PC-9 (cell line): Measurements from ENCODE around the gene SMPD3. TPM values are rescaled to one million over a fixed set of nuclear protein-coding genes. Genes with fewer than 3 reads are reported as not detected.

ENCODE experiments used
- BruUV-seq: library from RNA; stranded (reverse); fragments of 400-500 nt; replicated peaks from 2 replicates; lab custom pipeline; 2021; lab: Mats Ljungman, UMichigan
- CTCF ChIA-PET: fragments of 300-600 bp; sonication (Branson Sonifier 250); formaldehyde crosslinking; loops from one replicate; lab custom pipeline; 2022; ENCODE audit warnings: antibody characterized with exemption; lab: Charles Lee
- POLR2A ChIA-PET: fragments of 300-600 bp; sonication (Branson Sonifier 250); formaldehyde crosslinking; loops from one replicate; lab custom pipeline; 2022; ENCODE audit warnings: antibody characterized with exemption; ENCODE audit not compliant: unreplicated experiment; lab: Charles Lee
- DNase-seq, 2 experiments: peaks; one replicate each; pipeline versions ENCODE4 v3.0.0 to v3.0.0-alpha.2; 2015 to 2022; ENCODE audit warnings: mixed read lengths in 1 of 2
- H2AFZ ChIP-seq: fragments of 200-600 bp; sonication (generic); 2 replicates; pipeline ENCODE4 v1.8.1; 2017; ENCODE audit warnings: antibody characterized with exemption
- H3F3A ChIP-seq: fragments of 200-600 bp; sonication (generic); 2 replicates; pipeline ENCODE4 v1.8.1; 2017; ENCODE audit warnings: antibody characterized with exemption, mild to moderate bottlenecking, low read depth; ENCODE audit not compliant: insufficient read depth
- H3K27ac ChIP-seq: fragments of 200-600 bp; sonication (generic); 2 replicates; pipeline ENCODE4 v1.6.1; 2016; ENCODE audit warnings: mixed run types
- H3K27me3 ChIP-seq: fragments of 200-600 bp; sonication (generic); 2 replicates; pipeline ENCODE4 v1.6.1; 2016; ENCODE audit warnings: low read depth, mixed run types; ENCODE audit not compliant: insufficient read depth
- H3K36me3 ChIP-seq: fragments of 200-600 bp; sonication (generic); 2 replicates; pipeline ENCODE4 v1.6.1; 2016; ENCODE audit warnings: low read depth, mixed run types
- H3K4me1 ChIP-seq: fragments of 200-600 bp; sonication (generic); replicated peaks from 2 replicates; pipeline ENCODE4 v1.6.1; 2016; ENCODE audit warnings: mixed run types; ENCODE audit not compliant: insufficient read depth
- H3K4me2 ChIP-seq: fragments of 200-600 bp; sonication (generic); 2 replicates; pipeline ENCODE4 v1.6.1; 2017; ENCODE audit warnings: mixed run types
- H3K4me3 ChIP-seq: fragments of 200-600 bp; sonication (generic); 2 replicates; pipeline ENCODE4 v1.6.1; 2016; ENCODE audit warnings: mixed run types
- H3K79me2 ChIP-seq: fragments of 200-600 bp; sonication (generic); 2 replicates; pipeline ENCODE4 v1.6.1; 2017; ENCODE audit warnings: low read depth, mixed run types
- H3K9me2 ChIP-seq: fragments of 200-600 bp; sonication (generic); 2 replicates; pipeline ENCODE4 v1.8.1; 2017; ENCODE audit warnings: mild to moderate bottlenecking; ENCODE audit not compliant: insufficient read depth
- H3K9me3 ChIP-seq: fragments of 200-600 bp; sonication (generic); 2 replicates; pipeline ENCODE4 v1.8.1; 2016; ENCODE audit warnings: low read depth; ENCODE audit not compliant: insufficient read depth
- H4K20me1 ChIP-seq: fragments of 200-600 bp; sonication (generic); 2 replicates; pipeline ENCODE4 v1.8.1; 2017; ENCODE audit not compliant: insufficient read depth
- CTCF ChIP-seq: fragments of 200-600 bp; sonication (generic); conservative IDR thresholded peaks from 2 replicates; pipeline ENCODE4 v1.6.1; 2017; ENCODE audit warnings: mixed run types, antibody characterized with exemption, mild to moderate bottlenecking, moderate library complexity
- EZH2 ChIP-seq: fragments of 200-600 bp; sonication (generic); IDR thresholded peaks from 2 replicates; pipeline ENCODE4 v1.8.0; 2017; ENCODE audit warnings: antibody characterized with exemption, low read depth
- intact Hi-C: fragments of 100-400 bp; cut with micrococcal nuclease; formaldehyde crosslinking; loops from one replicate; pipeline ENCODE4 v1.10.0; 2022; ENCODE audit not compliant: unreplicated experiment
- total RNA-seq: library from RNA; stranded (reverse); gene quantifications from 2 replicates; pipeline ENCODE4 v1.2.3, GENCODE V29; 2021

Gene SMPD3
- total RNA-seq, 1 experiment from 2014 or later: 0.94 TPM

DNA sequence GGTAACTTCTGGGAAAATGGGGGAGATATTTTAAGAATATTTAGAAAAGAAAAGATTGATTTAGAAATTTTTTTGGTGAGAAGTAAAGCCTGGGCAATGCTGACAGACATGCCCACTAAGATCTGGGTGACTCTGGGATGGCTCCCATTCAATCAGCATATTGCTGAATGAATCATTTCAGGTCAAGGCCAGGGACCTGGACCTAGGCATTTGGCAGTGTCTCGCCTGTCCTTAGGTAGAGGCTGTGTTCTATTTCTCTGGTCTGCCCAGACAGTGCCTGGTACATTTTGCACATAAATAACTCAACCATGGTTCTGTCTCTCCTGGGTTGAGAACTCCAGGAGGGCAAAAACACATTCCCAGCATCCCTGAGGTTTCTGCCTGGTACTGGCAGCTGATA, 39.9 kb downstream of the SMPD3 start:
- no peak for TF ChIP-seq CTCF
- TF ChIP-seq EZH2: no peak
- Histone ChIP-seq H3K79me2 (no peaks in the 10 kb centered on the region), H3K4me2 (no peak overlapping the region), H3K9me3 (no peaks in the 10 kb centered on the region), H2AFZ (no peak overlapping the region), H3K4me3 (no peak overlapping the region), H3F3A (no peaks in the 10 kb centered on the region), H4K20me1 (no peaks in the 10 kb centered on the region), H3K9me2 (no peaks in the 10 kb centered on the region), H3K36me3 (no peaks in the 10 kb centered on the region), H3K27me3 (no peaks in the 10 kb centered on the region), H3K4me1 (no peaks in the 10 kb centered on the region), H3K27ac (no peak overlapping the region)
- CTCF ChIA-PET: no interaction called here
- no peak for DNase-seq
- POLR2A ChIA-PET: interaction anchor here (0.5 kb wide), 1 partner anchor 1292 kb away, joined by 5 read pairs; no protein-coding TSS in a partner anchor
- intact Hi-C loops: no loop called here
- BruUV-seq: no TSS peak

GRCh38 chr16:68406458-68407152, 41.7 kb downstream of the SMPD3 start:
- ChIA-PET CTCF (interaction anchor here (0.7 kb wide), 1 partner anchor 107 kb away, joined by 3 read pairs; no protein-coding TSS in a partner anchor), POLR2A (no interaction called here)
- intact Hi-C loops: no loop called here
- Histone ChIP-seq H3K79me2 (no peaks in the 10 kb centered on the region), H4K20me1 (no peaks in the 10 kb centered on the region), H2AFZ (no peak overlapping the region), H3K4me1 (peaks cover 9% of the 10 kb centered on the region; the same call in 1 of the 2 replicates), H3K4me3 (no peak overlapping the region), H3K9me3 (no peaks in the 10 kb centered on the region), H3K36me3 (no peaks in the 10 kb centered on the region), H3K27ac (no peak overlapping the region), H3F3A (no peaks in the 10 kb centered on the region), H3K4me2 (no peak overlapping the region), H3K27me3 (no peaks in the 10 kb centered on the region), H3K9me2 (no peaks in the 10 kb centered on the region)
- no TSS peak for BruUV-seq
- no peak for DNase-seq
- TF ChIP-seq CTCF: no peak
- no peak for TF ChIP-seq EZH2

GRCh38 chr16:68404736-68405345, 43.5 kb downstream of the SMPD3 start:
- no peaks in the 10 kb centered on the region for H3K36me3 ChIP-seq
- H3K27ac ChIP-seq: no peak overlapping the region
- H3K4me3 ChIP-seq: no peak overlapping the region
- BruUV-seq: no TSS peak
- no peaks in the 10 kb centered on the region for H3K9me2 ChIP-seq
- H3K9me3 ChIP-seq: no peaks in the 10 kb centered on the region
- no peak overlapping the region for H2AFZ ChIP-seq
- ChIA-PET POLR2A (no interaction called here), CTCF (interaction anchor here (0.6 kb wide), 1 partner anchor 881 kb away, joined by 4 read pairs; no protein-coding TSS in a partner anchor)
- TF ChIP-seq EZH2 (no peak), CTCF (no peak)
- DNase-seq: no peak
- H3F3A ChIP-seq: no peaks in the 10 kb centered on the region
- H3K27me3 ChIP-seq: no peaks in the 10 kb centered on the region
- peaks cover 9% of the 10 kb centered on the region; the same call in 1 of the 2 replicates for H3K4me1 ChIP-seq
- H4K20me1 ChIP-seq: no peaks in the 10 kb centered on the region
- intact Hi-C loops: no loop called here
- H3K4me2 ChIP-seq: no peak overlapping the region
- H3K79me2 ChIP-seq: no peaks in the 10 kb centered on the region
